ENCODE results near the gene ELN. TPM values are rescaled to one million over a fixed set of nuclear protein-coding genes. Genes with fewer than 3 reads are reported as not detected.
A peak's percentile ranks its signal among the peaks of the same experiment; 100 is the strongest.

The ELN gene
- total RNA-seq, 2 donors from 2014 or later: 6.9 to 12.6 TPM

DNA sequence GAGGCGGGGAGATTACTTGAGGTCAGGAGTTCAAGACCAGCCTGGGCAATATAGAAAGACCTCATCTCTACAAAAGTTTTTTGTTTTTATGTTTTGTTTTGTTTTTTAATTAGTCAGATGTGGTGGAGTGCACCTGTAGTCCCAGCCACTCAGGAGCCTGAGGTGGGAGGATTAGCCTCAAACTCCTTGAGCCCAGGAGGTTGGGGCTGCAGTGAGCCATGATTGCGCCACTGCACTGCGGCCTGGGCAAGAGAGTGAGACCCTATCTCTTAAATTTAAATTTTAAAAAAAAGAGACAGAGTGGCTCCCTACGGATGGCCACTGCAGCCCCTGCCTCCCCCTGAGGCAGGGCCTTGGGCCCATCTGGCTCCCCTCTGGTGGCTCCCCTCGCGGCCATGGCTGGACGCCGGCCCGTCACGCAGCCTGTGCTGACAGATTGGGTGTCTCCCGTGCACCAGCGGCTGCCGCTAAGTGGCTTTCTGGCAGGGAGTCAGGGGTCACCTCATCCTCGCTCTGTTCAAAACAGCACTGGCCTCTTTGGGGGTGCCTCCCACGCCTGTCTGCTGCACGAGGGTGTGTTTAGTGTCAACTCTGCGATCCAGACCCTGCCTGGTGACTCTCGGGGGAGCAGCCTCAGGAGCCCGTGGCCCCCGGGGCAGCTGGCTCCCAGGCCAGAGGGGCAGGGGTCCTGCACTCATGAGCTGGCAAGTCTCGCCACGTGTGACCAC lies 44.4 kb upstream of the ELN start:
- Histone ChIP-seq H3K9me3 (no peaks in the 10 kb centered on the region), H3K4me1 (peaks cover 3% of the 10 kb centered on the region), H3K36me3 (no peaks in the 10 kb centered on the region), H3K4me3 (no peak overlapping the region), H3K27ac (no peak overlapping the region), H3K27me3 (no peaks in the 10 kb centered on the region), H3K9ac (ENCODE audit: low read depth in 2 of 2, low read length in 2 of 2) (no peak overlapping the region)
- DNase-seq: no peak
- intact Hi-C loops (cut with DNase I): no loop called here
- no peak for TF ChIP-seq CTCF (IDR thresholded peaks at IDR 0.05)

DNA sequence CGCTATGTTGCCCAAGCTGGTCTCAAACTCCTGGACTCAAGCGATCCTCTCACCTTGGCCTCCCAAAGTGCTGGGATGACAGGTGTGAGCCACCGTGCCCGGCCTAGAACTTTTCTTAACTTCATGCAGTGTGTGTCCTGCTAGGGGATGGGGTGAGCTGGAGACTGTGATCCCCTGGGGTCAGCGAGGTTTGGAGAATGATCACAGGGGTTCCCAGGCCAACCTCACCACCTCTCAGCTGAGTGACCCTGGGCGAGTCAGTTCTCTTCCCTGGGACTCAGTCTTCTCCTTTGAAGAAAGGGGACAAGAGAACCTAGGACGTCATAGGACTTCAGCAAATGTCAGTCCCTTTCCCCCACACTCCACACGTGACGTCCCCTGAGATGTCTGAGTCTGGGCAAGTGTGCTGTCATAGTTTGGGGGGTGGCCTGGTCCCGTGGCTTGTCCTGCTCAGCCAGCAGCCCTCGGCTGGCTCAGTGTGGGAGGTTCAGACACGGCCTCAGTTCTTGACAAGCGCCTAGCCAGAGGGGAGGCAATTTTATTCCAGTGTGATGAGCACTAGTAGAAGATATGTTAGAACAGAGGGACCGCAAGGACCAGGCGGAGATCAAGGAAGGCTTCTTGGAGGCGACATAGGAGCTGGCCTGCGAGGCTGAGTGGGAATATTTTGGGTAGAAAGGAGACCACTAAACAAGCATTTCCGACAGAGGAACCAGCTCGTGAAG lies 43.3 kb upstream of the ELN start:
- Histone ChIP-seq H3K4me3 (no peak overlapping the region), H3K27me3 (no peaks in the 10 kb centered on the region), H3K36me3 (no peaks in the 10 kb centered on the region), H3K9ac (ENCODE audit: low read depth in 2 of 2, low read length in 2 of 2) (no peak overlapping the region), H3K4me1 (no peaks in the 10 kb centered on the region), H3K9me3 (no peaks in the 10 kb centered on the region), H3K27ac (no peak overlapping the region)
- intact Hi-C loops (cut with DNase I): no loop called here
- no peak for DNase-seq
- no peak for TF ChIP-seq CTCF (IDR thresholded peaks at IDR 0.05)

GRCh38 chr7:73985737-73986141 lies 42.2 kb upstream of the ELN start:
- Histone ChIP-seq H3K27me3 (no peaks in the 10 kb centered on the region), H3K4me1 (no peaks in the 10 kb centered on the region), H3K36me3 (no peaks in the 10 kb centered on the region), H3K27ac (no peak overlapping the region), H3K4me3 (no peak overlapping the region), H3K9me3 (no peaks in the 10 kb centered on the region), H3K9ac (ENCODE audit: low read depth in 2 of 2, low read length in 2 of 2) (no peak overlapping the region)
- TF ChIP-seq CTCF (IDR thresholded peaks at IDR 0.05): no peak
- intact Hi-C loops (cut with DNase I): no loop called here
- DNase-seq: no peak

DNA sequence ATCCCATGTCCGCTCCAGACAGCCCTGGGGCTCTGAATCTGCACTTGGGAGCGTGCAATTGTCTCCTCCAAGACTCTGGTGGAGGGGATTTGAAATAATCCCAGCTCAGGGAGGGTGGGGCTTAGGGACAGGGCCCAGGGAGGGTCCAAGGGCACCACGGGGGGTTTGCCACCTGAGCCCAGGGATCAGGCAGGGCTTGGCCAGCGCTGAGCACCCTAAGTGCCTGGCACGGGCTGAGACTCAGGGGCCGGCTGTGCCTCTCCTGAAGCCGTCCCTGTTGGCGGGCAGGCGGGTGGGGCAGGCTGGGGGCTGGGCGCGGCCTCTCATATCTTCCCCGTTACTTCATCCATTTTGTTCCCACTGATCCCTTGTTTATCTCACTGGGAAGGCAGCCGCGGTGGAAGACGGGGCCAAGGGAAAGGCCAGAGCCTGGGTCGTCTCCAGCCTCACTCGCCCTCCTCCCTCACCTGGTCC lies 41.8 kb upstream of the ELN start:
- no peak overlapping the region for H3K27ac ChIP-seq
- DNase-seq: peak; percentile 55
- no peaks in the 10 kb centered on the region for H3K4me1 ChIP-seq
- no peaks in the 10 kb centered on the region for H3K27me3 ChIP-seq
- H3K9me3 ChIP-seq: no peaks in the 10 kb centered on the region
- intact Hi-C loops (cut with DNase I): no loop called here
- no peak for TF ChIP-seq CTCF (IDR thresholded peaks at IDR 0.05)
- no peak overlapping the region for H3K4me3 ChIP-seq
- no peaks in the 10 kb centered on the region for H3K36me3 ChIP-seq
- H3K9ac ChIP-seq (ENCODE audit: low read depth in 2 of 2, low read length in 2 of 2): no peak overlapping the region

GRCh38 chr7:73987298-73987697 lies 40.7 kb upstream of the ELN start:
- intact Hi-C loops (cut with DNase I): no loop called here
- H3K4me3 ChIP-seq: no peak overlapping the region
- DNase-seq: no peak
- no peaks in the 10 kb centered on the region for H3K4me1 ChIP-seq
- H3K9me3 ChIP-seq: no peaks in the 10 kb centered on the region
- no peak overlapping the region for H3K27ac ChIP-seq
- no peak overlapping the region for H3K9ac ChIP-seq (ENCODE audit: low read depth in 2 of 2, low read length in 2 of 2)
- no peaks in the 10 kb centered on the region for H3K27me3 ChIP-seq
- no peak for TF ChIP-seq CTCF (IDR thresholded peaks at IDR 0.05)
- H3K36me3 ChIP-seq: no peaks in the 10 kb centered on the region

Data from colonic mucosa (tissue), 4 donors.